HepG2 (cell line): ENCODE data around the gene LRSAM1. TPM values are rescaled to one million over a fixed set of nuclear protein-coding genes. Genes with fewer than 3 reads are reported as not detected.

Experiments
- ATAC-seq: fragments of 200-7000 bp; cut with Tn5 transposase; 3 replicates; pipeline ENCODE4 v1.9.1; 2020; ENCODE audit warnings: mild to moderate bottlenecking, moderate library complexity
- BruUV-seq: library from RNA; stranded (reverse); fragments of 400-500 nt; replicated peaks from 2 replicates; lab custom pipeline; 2021; lab: Mats Ljungman, UMichigan
- CTCF ChIA-PET: fragments of 300-600 bp; formaldehyde crosslinking; extraction: SDS; loops from one replicate; lab custom pipeline; 2021; ENCODE audit warnings: low total read pairs, inconsistent platforms, low intra/inter-chr PET ratio; lab: Yijun Ruan, JAX
- POLR2A ChIA-PET: fragments of 350-600 bp; sonication (Branson Sonifier 250); formaldehyde crosslinking; loops from one replicate; lab custom pipeline; 2020; ENCODE audit warnings: antibody characterized with exemption, inconsistent platforms; lab: Yijun Ruan, JAX
- DNase-seq: peaks from one replicate; pipeline ENCODE4 v3.0.0-alpha.2; 2015; ENCODE audit warnings: low spot score
- FAIRE-seq: peaks from 3 replicates; lab custom pipeline; 2011; peaks lifted over from hg19 to GRCh38; lab: Jason Lieb, UNC
- H2AFZ ChIP-seq: one replicate; pipeline ENCODE4 v1.6.1; 2011; ENCODE audit warnings: low read length, inconsistent platforms
- H3K27ac ChIP-seq: fragments of 300-600 bp; 3 replicates; pipeline ENCODE4 v1.8.0; 2011; ENCODE audit warnings: mixed run types, mild to moderate bottlenecking, mixed read lengths, low read length, inconsistent platforms; ENCODE audit not compliant: insufficient read depth; ENCODE audit errors: extremely low read length
- H3K27me3 ChIP-seq, 2 experiments: fragments of 200-600 bp in 1 of 2; 2 replicates in 1 of 2; 3 replicates in 1 of 2; pipeline versions ENCODE4 v1.6.0 to v1.8.0; 2011; ENCODE audit warnings: low read length in 2 of 2, mild to moderate bottlenecking in 2 of 2, moderate library complexity in 2 of 2, inconsistent platforms in 1 of 2; ENCODE audit not compliant: insufficient read depth in 2 of 2, control insufficient read depth in 1 of 2
- H3K36me3 ChIP-seq, 2 experiments: fragments of 200-600 bp in 1 of 2; replicated peaks in 1 of 2; 2 replicates in 1 of 2; 3 replicates in 1 of 2; pipeline versions ENCODE4 v1.5.1 to v1.8.0; 2011; ENCODE audit warnings: low read length in 2 of 2, inconsistent platforms in 1 of 2; ENCODE audit not compliant: insufficient read depth in 2 of 2, control insufficient read depth in 1 of 2
- H3K4me1 ChIP-seq: 2 replicates; pipeline ENCODE4 v1.5.1; 2012; ENCODE audit warnings: low read length, inconsistent platforms; ENCODE audit not compliant: insufficient read depth
- H3K4me2 ChIP-seq: 2 replicates; pipeline ENCODE4 v1.6.0; 2011; ENCODE audit warnings: low read depth, low read length, inconsistent platforms
- H3K4me3 ChIP-seq, 3 experiments: fragments of 200-600 bp in 1 of 3; sonication (generic), shearing (Covaris generic) in 1 of 3; replicated peaks in 1 of 3; 2 replicates each; pipeline ENCODE4 v1.5.1; 2011 to 2016; ENCODE audit warnings: low read length in 3 of 3, inconsistent platforms in 2 of 3, low read depth in 2 of 3, mild to moderate bottlenecking in 2 of 3, control low read depth in 1 of 3, mixed read lengths in 1 of 3; ENCODE audit not compliant: insufficient read depth in 1 of 3
- H3K79me2 ChIP-seq: one replicate; pipeline ENCODE4 v1.6.1; 2011; ENCODE audit warnings: low read length, inconsistent platforms; ENCODE audit not compliant: insufficient read depth
- H3K9ac ChIP-seq: 2 replicates; pipeline ENCODE4 v1.6.0; 2011; ENCODE audit warnings: mild to moderate bottlenecking, low read depth, low read length, inconsistent platforms; ENCODE audit not compliant: insufficient read depth
- H3K9me3 ChIP-seq: 2 replicates; pipeline ENCODE4 v1.5.1; 2012; ENCODE audit warnings: mild to moderate bottlenecking, low read length
- H4K20me1 ChIP-seq: 2 replicates; pipeline ENCODE4 v1.6.0; 2011; ENCODE audit warnings: inconsistent platforms, mild to moderate bottlenecking, low read length, moderate library complexity; ENCODE audit not compliant: insufficient read depth
- DNMT3B ChIP-seq: conservative IDR thresholded peaks from 2 replicates; pipeline ENCODE4 v1.6.1; 2016; ENCODE audit warnings: missing biosample characterization, control low read depth
- HDAC2 ChIP-seq: sonication (generic); formaldehyde crosslinking; IDR thresholded peaks from 2 replicates; pipeline ENCODE4 v1.4.0; 2020; ENCODE audit warnings: missing genetic modification reagents
- HOXA3 ChIP-seq: sonication (generic); formaldehyde crosslinking; IDR thresholded peaks from 2 replicates; pipeline ENCODE4 v1.5.0; 2020; ENCODE audit warnings: missing genetic modification reagents
- HOXA7 ChIP-seq: sonication (generic); formaldehyde crosslinking; IDR thresholded peaks from 2 replicates; pipeline ENCODE4 v1.8.1; 2022; ENCODE audit warnings: mild to moderate bottlenecking, missing genetic modification reagents, moderate library complexity
- KDM5B ChIP-seq: sonication (generic); formaldehyde crosslinking; IDR thresholded peaks from 2 replicates; pipeline ENCODE4 v1.4.0; 2020; ENCODE audit warnings: missing genetic modification reagents, mild to moderate bottlenecking, borderline replicate concordance
- MZF1 ChIP-seq: sonication (generic); formaldehyde crosslinking; IDR thresholded peaks from 2 replicates; pipeline ENCODE4 v1.8.1; 2023; ENCODE audit warnings: mild to moderate bottlenecking, missing genetic modification reagents, borderline replicate concordance
- RBM39 ChIP-seq: fragments of 200-400 bp; formaldehyde crosslinking; IDR thresholded peaks from one replicate; pipeline ENCODE4 v1.6.1; 2018; ENCODE audit warnings: antibody characterized with exemption, mild to moderate bottlenecking, low read depth, low read length; ENCODE audit not compliant: poor library complexity, severe bottlenecking
- TFDP1 ChIP-seq: IDR thresholded peaks from 2 replicates; pipeline ENCODE4 v1.6.1; 2016; ENCODE audit warnings: missing compliant biosample characterization, missing genetic modification reagents, borderline replicate concordance
- TFE3 ChIP-seq: IDR thresholded peaks from 2 replicates; pipeline ENCODE4 v1.6.1; 2016
- ZKSCAN8 ChIP-seq: IDR thresholded peaks from 2 replicates; pipeline ENCODE4 v1.6.1; 2016; ENCODE audit warnings: borderline replicate concordance, missing genetic modification reagents, missing compliant biosample characterization
- ZNF121 ChIP-seq: sonication (generic); formaldehyde crosslinking; IDR thresholded peaks from 2 replicates; pipeline ENCODE4 v1.5.0; 2020; ENCODE audit warnings: mild to moderate bottlenecking, missing genetic modification reagents
- ZNF546 ChIP-seq: sonication (generic); formaldehyde crosslinking; conservative IDR thresholded peaks from 2 replicates; pipeline ENCODE4 v1.8.1; 2023; ENCODE audit warnings: mild to moderate bottlenecking, missing genetic modification reagents
- ZNF557 ChIP-seq: sonication (generic); formaldehyde crosslinking; IDR thresholded peaks from 2 replicates; pipeline ENCODE4 v1.4.0; 2020; ENCODE audit warnings: missing genetic modification reagents
- ZNF7 ChIP-seq: IDR thresholded peaks from 2 replicates; pipeline ENCODE4 v1.6.1; 2016; ENCODE audit warnings: missing biosample characterization, missing genetic modification reagents
- ZNF784 ChIP-seq: sonication (generic); formaldehyde crosslinking; IDR thresholded peaks from 2 replicates; pipeline ENCODE4 v1.5.1; 2020; ENCODE audit warnings: missing genetic modification reagents, mild to moderate bottlenecking, borderline replicate concordance
- ZNF83 ChIP-seq: sonication (generic); formaldehyde crosslinking; IDR thresholded peaks from 2 replicates; pipeline ENCODE4 v1.4.0; 2020; ENCODE audit warnings: missing genetic modification reagents, mild to moderate bottlenecking, borderline replicate concordance
- WGBS: methylation state at CpG from one replicate; pipeline ENCODE4 v1.1.6; 2017; ENCODE audit warnings: low lambda C conversion rate; 5-methylcytosine and 5-hydroxymethylcytosine counted together
- in situ Hi-C: cut with HindIII; loops from 2 replicates; pipeline ENCODE4 v1.10.0; 2017; ENCODE audit warnings: low pct_unique_long_range_greater_than_20kb; ENCODE audit not compliant: extremely low pct_ligation_motif_present
- intact Hi-C: fragments of 100-400 bp; cut with micrococcal nuclease; formaldehyde crosslinking; loops from one replicate; pipeline ENCODE4 v1.10.0; 2022; ENCODE audit not compliant: unreplicated experiment
- polyA plus RNA-seq, 8 experiments: library from polyadenylated mRNA; depleted of rRNA in 3 of 8; stranded (reverse) in 7 of 8; unstranded in 1 of 8; fragments of >200 nt; fragmentation: Illumina TruSeq in 4 of 8; extraction: Trizol in 4 of 8; gene quantifications; 2 replicates each; pipeline versions ENCODE4 v1.2.1 to v1.2.3, GENCODE V29; 2011 to 2016; ENCODE audit warnings: low read depth in 4 of 8, missing spikeins in 1 of 8, mixed read lengths in 1 of 8; ENCODE audit not compliant: insufficient read depth in 1 of 8
- total RNA-seq, 5 experiments: library from RNA; depleted of rRNA; stranded (reverse); fragments of >200 nt; fragmentation: Illumina TruSeq; extraction: Trizol; gene quantifications; 2 replicates each; pipeline ENCODE4 v1.2.3, GENCODE V29; 2016; ENCODE audit warnings: low read depth in 1 of 5

Gene LRSAM1
- total and polyA plus RNA-seq, 2 of the 13 experiments (the other 11 are each of a cell fraction or from before 2014, with no cell fraction given), result 8.7 to 10.2 TPM

- TF ChIP-seq HOXA3 (CRISPR knock-in tag), result no peak
Observed at GRCh38 chr9:127455324-127455992, 4.1 kb downstream of the LRSAM1 start (continued).

GRCh38 chr9:127457191-127457878 is 6.0 kb downstream of the LRSAM1 start:
- no peak overlapping the region for H3K4me2 ChIP-seq
- FAIRE-seq, result no peak
- no peak overlapping the region for H3K4me3 ChIP-seq
- H3K9me3 ChIP-seq, result no peaks in the 10 kb centered on the region
- no peak for DNase-seq
- H3K4me1 ChIP-seq, result peaks cover 10% of the 10 kb centered on the region
- H3K79me2 ChIP-seq, result peaks cover 2% of the 10 kb centered on the region
- POLR2A ChIA-PET, result no interaction called here
- WGBS, result 99% methylated on average over 16 of the region's 17 CpGs
- BruUV-seq, result no TSS peak
- no peak overlapping the region for H3K27ac ChIP-seq
- TF ChIP-seq ZKSCAN8, result no peak
- no peak for TF ChIP-seq MZF1 (CRISPR knock-in tag)
- TF ChIP-seq ZNF7 (CRISPR knock-in tag), result no peak
- TF ChIP-seq TFE3 (CRISPR knock-in tag), result no peak
- TF ChIP-seq ZNF557 (CRISPR knock-in tag), result no peak
- no peak for TF ChIP-seq KDM5B (CRISPR knock-in tag)
- no peak for TF ChIP-seq DNMT3B (CRISPR knock-in tag)
- no peak for TF ChIP-seq ZNF784 (CRISPR knock-in tag)
- no peak for TF ChIP-seq TFDP1 (CRISPR knock-in tag)
- TF ChIP-seq ZNF546, result no peak
- TF ChIP-seq HDAC2 (CRISPR knock-in tag), result no peak
- no peak for TF ChIP-seq RBM39
- no peak for TF ChIP-seq ZNF121 (CRISPR knock-in tag)
- no peak for TF ChIP-seq ZNF83 (CRISPR knock-in tag)
- no peak for TF ChIP-seq HOXA7
- TF ChIP-seq, all 625 proteins: peak for 0
- H2AFZ ChIP-seq, result no peak overlapping the region
- H4K20me1 ChIP-seq, result no peaks in the 10 kb centered on the region
- intact Hi-C loops (no loop called here), in situ Hi-C loops (no loop called here)
- no peaks in the 10 kb centered on the region for H3K27me3 ChIP-seq
- no peak for ATAC-seq
- CTCF ChIA-PET, result no interaction called here
- H3K36me3 ChIP-seq, result peaks cover 16 to 38% of the 10 kb centered on the region in 2 experiments; a peak in 4 of 5 replicates
- H3K9ac ChIP-seq, result no peak overlapping the region
